GM18502 (cell line): ENCODE results near the gene SCN9A.

Source experiments
- ATAC-seq: cut with Tn5 transposase; IDR thresholded peaks from one replicate; pipeline ENCODE4 v1.9.1; 2021; ENCODE audit warnings: mild to moderate bottlenecking; ENCODE audit not compliant: unreplicated experiment, poor library complexity

The SCN9A gene

DNA sequence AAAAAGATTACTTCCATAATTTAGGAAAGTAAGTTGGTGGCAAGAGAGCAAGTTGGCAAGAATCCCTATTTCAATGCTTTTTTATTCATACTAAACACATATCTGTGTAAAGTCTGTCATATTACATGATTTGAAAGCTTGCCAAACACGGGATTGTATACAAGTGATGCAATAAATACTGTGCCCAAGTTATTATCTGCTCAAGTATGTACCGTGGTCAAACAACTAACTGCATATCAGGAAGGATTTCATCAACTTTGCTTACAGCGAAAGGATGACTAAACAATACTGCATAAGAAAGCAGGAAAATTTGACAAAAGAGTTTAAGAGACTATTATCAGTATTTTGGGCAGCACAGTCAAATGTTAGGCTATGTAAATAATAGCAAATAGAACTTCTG lies 178.3 kb downstream of the SCN9A start:
- no peak for ATAC-seq

DNA sequence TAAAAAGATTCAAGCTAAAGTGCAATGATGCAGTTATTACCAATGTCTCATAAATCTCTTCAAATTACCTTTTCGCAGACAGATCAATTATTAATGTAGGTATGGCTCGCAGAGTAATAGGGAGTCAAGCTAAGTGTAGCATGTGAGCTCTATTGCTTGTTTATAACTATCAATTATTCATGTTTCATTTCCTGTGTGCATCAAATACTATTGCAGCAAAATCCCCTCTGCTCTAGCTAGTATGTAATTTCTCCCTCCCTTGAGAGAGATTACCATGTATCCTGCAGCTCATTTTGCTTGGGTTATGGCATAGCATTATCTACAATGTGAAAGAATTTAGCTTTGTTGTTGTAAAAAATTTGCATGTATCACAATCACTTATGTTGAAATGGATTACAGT lies 182.3 kb downstream of the SCN9A start:
- ATAC-seq, result no peak

- ATAC-seq, result no peak
These were observed 187.7 kb downstream of the SCN9A start for GRCh38 chr2:166188084-166188483.

- no peak for ATAC-seq
These were observed 191.0 kb downstream of the SCN9A start for GRCh38 chr2:166184789-166185188.

DNA sequence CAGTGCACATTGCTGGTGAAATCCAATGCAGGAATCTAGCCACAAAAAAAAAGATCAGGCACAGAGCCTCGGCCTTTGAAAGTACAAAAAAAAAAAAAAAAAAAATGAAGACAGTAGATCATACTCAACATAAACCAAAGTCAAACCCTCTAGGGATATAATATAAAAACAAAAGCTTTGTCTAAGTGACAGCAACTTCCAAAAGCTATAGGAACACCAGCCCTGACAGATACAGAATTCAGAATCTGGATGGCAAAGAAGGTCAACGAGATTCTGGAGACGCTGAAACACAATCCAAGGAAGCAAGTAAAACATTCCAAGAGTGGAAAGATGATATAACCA lies 194.0 kb downstream of the SCN9A start:
- ATAC-seq, result peak; percentile 9

- peak; percentile 97 for ATAC-seq
These were observed 194.6 kb downstream of the SCN9A start for GRCh38 chr2:166180951-166181812.

- ATAC-seq, result no peak
These were observed 196.5 kb downstream of the SCN9A start for GRCh38 chr2:166179201-166179600.

DNA sequence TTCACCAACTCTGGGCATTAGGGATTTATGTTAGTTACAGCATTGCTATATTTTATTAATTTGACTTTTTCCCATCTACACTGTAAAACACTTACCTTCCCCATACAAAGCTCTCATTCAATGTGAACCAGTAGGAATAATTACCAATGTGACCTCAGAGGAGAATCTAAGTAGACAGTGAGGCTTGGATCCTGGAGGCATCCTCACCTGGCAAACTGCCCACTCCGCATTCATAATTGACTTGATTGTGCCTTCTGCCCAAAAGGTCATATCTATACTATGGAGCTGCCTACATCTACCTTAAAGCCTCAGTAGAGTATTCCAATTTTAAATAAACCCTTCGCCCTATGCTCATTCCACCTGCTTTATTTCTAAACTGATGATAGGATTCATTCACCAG lies 202.5 kb downstream of the SCN9A start:
- ATAC-seq, result no peak

- ATAC-seq, result no peak
These were observed 204.5 kb downstream of the SCN9A start for GRCh38 chr2:166171216-166171615.

GRCh38 chr2:166170356-166170755 lies 205.4 kb downstream of the SCN9A start:
- peak; percentile 80 for ATAC-seq

DNA sequence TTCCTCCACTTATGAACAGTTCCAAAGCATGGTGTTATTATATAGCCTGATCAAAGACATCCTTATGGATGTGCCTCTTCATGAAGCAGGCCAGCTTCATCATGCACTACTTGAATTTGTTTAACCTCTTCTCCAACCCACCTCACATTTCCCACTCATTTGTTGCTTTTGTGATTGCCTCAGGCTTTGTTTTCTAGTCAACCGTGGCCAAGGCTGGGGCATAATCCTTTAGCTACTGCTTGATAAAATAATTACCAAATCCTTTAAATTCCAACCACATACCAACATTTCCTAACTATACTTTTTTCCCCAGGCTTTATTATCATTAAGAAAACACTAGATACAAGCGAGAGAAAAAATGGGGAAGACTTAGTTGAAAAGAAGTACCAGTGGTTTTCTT lies 208.3 kb downstream of the SCN9A start:
- no peak for ATAC-seq

DNA sequence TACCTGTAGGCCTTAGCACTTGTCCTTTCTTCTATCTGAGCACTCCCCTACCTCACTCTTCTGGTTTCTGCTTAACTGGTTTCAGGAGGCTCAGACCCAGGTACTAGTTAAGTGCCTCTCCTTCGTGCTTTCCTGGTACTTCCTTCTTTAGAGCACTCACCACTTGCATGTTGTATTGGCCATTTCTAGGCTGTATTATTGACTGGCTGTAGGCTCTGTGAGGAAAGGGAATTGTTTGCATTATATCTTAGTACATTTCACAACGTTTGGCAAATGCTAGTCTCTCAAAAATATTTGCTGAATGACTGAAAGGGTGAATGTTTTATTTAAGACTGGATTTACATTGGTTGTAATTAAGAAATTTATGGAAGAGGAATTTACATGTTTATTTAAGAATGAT lies 212.0 kb downstream of the SCN9A start:
- ATAC-seq, result no peak

DNA sequence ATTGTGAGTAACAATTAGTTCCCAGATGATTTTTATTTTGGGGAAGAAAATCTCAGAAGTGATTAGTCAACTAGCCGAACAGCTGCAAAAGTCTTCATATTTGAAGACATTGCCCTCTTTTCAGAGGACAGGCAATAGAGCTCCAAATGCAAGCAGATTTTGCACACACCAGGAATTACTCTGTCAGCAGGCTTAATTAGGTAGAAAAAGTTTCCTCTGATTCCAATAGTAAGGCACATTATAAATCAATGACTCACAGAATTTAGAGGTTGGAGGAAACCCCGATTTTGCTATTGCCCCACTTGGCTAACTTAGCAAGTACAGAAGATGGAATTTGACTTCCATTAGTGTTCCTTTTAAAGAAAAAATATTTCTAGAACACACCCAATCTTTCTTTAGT lies 217.2 kb downstream of the SCN9A start:
- no peak for ATAC-seq

GRCh38 chr2:166157578-166157977 lies 218.2 kb downstream of the SCN9A start:
- no peak for ATAC-seq

GRCh38 chr2:166156985-166157490 lies 218.7 kb downstream of the SCN9A start:
- no peak for ATAC-seq

GRCh38 chr2:166155589-166155988 lies 220.2 kb downstream of the SCN9A start:
- no peak for ATAC-seq

GRCh38 chr2:166154685-166155338 lies 220.9 kb downstream of the SCN9A start:
- ATAC-seq, result no peak

GRCh38 chr2:166152064-166152463 lies 223.7 kb downstream of the SCN9A start:
- no peak for ATAC-seq

GRCh38 chr2:166148500-166149400 lies 227.0 kb downstream of the SCN9A start:
- ATAC-seq, result no peak

DNA sequence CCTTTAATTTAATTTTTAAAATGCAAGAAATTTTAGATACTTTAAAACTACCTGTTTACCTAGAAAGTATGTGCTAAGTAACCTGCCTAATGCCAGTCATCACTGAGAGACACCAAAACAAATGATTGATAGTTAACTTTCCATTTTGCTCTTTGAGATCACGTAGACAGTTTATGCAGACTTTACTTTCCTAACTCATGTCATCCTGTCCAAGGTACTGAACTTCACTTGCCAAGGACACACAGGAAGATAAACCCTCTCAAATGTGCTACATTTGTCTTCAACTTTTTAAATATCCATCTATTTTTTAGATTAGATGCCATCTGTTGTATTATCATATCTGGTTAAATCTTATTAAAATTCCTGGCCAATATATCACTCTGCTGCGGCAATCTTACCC lies 227.9 kb downstream of the SCN9A start:
- ATAC-seq, result no peak
